NCI-H128 (cell line): ENCODE measurements around the gene GMFB.

Source experiments
- DNase-seq: peaks from one replicate; lab custom pipeline; 2025; ENCODE audit not compliant: unreplicated experiment; lab: John Stamatoyannopoulos, UW

GMFB gene

DNA sequence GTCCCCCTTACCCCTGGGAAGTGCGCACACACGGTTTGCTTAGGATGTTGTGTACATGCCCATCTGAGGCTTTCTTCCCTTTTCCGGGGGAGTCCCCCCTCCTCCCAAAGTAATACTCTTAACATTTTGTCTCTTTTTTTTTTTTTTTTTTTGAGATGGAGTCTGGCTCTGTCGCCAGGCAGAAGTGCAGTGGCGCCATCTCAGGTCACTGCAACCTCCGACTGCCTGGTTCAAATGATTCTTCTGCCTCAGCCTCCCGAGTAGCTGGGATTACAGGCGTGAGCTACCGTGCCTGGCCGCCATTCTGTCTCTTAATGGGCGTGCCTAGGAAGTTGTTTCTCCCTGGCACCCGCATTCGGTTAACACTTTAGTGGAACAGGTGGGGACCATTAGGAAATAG lies 4.5 kb upstream of the GMFB start:
- DNase-seq = no peak

DNA sequence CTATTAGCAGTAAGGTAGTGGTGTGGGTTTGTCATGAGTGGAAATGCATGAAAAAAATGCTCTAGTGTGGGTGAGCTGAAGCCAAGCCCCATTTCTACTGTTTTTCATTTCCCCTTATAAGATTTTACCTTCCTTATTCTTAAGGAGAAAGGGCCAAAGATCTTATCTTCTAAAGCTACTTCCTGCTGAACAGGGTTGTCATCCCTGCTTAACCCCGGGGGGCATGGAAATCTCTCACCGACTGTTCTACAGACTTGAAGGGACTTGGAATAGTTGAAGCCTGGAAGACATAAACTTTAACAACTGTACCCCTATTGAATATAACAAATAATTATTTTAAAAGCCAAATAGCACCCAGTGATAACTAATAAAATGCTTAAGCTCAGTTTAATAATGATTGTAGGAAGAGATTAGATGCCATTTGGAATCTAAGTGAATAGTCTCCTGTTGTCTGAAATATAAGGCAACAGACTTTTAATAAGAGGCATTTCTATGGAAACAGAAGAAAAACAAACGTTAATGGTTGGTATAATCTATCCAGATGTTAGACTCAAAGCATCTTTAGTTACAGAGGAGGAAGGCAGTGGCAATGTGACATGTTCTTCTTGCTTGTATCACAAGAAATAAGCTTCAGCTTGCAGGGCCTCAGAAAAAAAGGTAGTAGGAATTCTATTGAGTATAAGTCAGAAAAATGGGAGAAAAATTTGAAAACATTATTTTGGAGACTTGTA lies 1.8 kb upstream of the GMFB start:
- DNase-seq = no peak

DNA sequence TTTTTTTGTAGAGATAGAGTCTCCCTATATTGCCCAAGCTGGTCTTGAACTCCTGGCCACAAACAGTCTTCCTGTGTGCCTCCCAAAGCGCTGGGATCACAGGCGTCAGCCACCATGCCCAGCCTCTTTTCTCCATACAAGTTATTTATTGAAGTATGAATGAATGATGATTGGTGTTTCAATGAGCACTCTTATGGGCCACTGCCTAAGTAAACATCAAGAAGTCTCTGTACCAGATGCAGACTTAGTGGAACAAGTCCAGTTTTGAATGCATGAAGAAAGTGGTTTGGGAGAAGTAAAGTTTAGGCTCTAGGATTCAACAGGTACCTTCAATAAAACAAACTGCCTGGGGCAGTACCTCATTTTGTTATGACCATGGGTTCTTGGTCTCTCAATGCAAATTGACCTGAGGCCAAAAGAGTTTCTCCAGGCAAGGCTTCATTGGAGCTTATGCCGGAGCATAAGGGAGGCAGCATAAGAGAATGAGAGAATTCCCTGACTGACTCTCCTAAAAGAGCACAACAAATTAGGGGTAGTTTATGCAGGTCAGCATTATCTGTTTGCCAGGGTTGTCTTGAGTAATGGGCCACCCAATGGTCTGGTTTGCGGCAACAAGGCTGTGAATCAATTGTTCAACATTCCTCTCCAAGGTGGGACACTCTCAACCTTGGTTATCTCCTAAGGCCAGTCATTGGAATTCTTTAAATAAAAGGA lies 1.1 kb upstream of the GMFB start:
- no peak for DNase-seq

DNA sequence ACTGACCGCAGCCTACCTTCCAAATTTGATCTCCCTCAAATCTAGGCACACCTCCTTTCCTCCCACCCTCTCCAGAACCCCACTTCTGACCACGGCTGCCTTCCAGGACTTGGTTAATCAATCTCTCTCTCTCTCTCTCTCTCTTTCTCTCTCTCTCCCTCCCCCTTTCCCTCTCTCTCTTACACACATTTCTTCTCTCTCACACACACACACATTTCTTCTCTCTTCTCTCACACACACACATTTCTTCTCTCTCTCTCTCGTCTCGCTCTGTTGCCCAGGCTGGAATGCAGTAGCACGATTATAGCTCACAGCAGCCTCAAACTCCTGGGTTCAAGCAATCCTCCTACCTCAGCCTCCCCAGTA lies 521 bp upstream of the GMFB start:
- no peak for DNase-seq

DNA sequence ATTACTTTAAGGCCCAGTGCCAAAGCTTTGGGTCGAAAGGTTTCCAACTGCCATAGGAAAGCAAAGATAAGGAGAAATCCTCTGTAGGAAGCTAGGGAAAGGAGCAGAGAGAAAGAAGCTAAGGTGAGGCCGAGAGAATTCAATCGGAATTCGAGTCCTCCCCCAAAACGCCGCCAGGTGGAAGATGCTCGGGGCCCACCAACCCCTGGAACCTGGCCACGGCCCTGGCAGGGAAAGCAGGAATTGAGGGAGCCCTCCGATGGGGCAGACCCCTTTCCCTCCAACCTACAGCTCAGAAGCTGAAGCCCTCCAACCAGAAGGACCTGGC lies 498 bp downstream of the GMFB start:
- DNase-seq = no peak

DNA sequence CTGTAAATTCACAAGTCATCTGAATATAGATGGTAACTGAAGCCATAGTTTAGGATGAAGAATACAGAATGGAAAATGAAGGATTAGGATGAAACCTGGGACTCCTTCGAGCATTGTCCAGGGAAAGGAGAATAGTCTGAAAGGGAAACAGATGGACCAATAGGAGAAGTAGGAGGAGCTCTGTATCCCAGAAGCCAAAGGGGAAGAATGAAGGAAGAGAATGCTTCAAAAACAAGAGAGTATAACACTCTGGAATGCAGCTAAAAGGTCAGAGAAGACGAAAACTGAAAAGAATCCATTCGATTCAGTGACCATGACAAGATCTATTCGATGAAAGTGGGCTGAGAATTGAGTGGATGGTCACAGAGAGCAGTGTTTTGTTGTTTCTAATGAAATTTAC lies 1.0 kb downstream of the GMFB start:
- DNase-seq = no peak

DNA sequence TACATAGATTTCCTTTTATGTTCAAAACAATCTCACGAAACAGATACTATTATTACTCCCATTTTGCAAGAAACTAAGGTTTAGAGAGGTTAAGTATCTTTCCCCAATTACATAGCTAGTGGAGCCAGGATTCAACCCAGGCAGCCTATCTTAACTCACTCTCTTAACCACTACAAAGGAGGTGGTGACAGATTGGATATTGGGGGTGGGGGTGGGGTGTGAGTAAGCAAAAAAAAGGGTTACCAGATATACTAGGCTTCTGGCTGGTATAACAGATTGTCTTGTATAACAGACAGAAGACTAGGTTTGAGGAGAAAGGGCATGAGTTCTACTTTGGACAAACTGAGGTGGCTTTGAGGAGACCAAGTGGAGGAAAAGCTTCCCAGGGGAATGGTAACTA lies 2.1 kb downstream of the GMFB start:
- DNase-seq = no peak

DNA sequence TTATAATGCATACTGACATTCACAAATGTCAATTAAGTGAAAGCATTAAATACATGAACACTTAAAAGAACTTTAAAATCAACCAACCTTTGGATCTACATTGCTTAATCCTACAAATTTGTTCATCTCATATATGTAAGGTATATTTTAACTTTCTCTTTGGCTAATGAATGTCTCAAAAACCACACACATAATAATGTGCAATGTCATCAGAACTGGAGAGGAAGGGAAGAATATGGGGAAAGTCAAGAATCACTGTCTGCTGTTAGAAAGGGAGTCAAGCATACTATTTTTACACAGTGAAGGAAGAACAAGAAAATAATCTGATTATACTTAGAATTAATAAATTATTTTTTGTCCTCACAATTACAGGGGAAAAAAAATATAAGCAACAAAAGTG lies 4.9 kb downstream of the GMFB start:
- DNase-seq = no peak

DNA sequence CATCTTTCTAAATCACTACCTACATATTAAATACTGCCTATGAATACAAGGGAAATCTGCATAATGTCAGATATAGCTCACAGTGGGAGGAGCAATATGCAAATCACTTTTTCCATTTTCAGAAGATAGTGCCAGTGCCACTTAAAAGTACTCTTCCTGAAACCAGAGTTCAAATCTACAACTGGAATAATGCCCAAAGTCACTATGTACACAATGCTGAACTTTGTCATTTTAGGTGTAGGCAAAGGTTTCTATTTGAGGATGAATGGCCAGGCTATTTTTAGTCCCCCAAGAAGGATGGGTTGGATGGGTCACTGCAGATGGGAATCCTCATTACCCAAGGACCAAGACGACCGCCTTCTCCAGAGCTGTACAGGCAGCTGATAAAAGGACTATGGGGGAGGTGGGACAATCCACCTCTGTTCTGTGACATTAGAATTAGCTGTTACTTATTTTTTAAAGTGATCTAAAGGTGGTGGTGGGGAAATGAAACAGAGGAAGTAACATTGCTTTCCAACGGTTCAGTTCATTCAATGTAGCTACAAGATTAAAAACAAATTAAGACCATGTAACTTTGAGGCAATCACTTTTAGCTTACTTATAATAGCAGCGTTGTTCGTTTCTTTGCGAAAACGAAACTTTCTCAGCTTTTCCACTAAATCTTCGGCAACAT lies 5.6 kb downstream of the GMFB start:
- DNase-seq = no peak

DNA sequence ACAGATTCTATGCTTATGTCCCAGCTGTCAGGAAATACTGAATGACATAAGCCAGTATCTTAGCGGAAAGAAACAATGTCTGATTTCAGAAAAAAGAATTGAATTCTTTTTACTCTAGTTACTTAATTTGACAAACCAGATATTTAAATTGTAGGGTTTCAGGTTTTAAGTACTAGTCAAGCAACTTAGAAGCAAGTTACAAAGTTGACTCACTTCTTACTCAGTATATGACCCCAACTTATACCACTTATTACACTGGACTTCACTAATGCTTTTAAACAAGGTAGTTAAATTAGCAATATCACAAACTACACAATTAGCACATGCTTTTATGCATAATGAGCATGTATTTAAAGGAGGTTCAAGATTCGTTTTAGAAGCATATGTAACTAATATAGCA lies 7.1 kb downstream of the GMFB start:
- no peak for DNase-seq

DNA sequence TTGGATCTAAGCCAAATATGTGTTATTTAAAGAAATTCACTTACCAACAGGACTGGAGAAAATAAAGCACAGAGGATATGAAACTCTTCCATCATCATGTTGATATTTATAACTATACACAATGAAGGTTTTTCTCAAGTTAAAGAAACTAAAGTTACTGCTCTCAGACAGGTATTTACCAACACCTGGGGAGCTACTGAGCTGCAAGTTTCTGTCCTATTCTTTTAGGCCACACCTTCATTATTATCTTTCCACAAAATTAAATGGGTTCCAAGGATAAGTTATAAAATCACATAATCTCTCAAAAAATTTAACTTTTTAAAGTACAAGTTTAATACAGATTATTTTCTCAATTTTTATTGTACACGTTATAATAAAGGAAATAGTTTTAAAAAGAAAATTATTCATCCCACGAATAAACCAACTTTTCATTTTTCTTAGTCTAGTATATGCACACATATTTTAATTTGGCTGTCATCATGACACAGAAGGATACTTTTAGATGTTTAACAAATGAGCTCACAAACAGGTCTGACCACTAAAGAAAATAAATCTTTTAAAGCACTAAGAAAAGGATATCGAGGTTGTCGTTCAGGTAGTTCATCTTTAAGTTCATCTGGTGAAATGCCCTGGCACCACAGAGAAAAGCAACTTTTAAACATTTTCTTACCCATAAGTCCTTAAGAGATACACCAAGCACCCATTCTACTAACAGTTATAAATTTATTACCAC lies 7.8 kb downstream of the GMFB start:
- DNase-seq = no peak

DNA sequence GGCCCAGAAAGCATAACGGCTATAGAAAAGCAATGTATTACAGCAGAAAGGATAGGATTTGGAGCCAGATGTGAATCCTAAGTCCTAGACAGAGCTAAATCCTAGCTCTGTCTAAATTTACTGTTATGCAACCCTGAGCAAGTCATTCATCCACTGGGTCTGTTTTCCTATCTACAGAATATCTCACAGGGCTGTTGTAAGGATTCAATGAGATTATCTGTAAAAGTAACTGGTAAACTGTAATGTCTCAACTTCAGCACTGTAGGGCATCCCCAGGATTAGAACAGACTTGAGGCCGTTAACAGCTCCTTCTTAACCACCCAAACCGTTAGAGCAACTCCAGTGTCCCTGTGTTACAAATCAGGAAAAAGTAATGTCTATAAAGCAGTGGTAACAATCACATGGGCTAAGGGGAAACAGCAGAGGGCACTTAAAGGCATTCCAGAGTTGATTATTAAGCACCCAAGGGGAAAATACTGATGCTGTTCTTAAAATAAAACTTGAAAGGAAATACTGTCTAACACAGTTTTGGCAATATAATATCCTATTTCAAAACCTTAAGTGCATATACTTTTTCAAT lies 10.1 kb downstream of the GMFB start:
- DNase-seq = no peak

DNA sequence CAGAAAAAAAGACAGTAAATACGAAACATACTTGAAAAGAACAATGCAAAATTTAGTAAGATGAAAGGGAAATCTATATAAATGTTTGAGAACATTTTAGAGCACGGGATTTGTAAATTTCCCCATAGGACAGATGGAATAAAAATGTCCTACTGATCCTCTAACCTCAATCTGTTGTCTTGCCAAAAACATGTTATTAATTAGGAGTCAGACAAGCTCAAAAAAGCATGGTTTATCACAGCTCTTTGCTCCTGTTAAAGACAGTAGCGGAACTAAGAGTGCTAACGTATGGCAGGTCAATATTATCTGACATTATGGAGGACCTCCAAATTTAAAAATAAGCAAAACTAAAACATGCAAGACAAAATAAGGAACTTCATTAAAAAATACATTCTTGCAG lies 12.9 kb downstream of the GMFB start:
- DNase-seq = no peak

DNA sequence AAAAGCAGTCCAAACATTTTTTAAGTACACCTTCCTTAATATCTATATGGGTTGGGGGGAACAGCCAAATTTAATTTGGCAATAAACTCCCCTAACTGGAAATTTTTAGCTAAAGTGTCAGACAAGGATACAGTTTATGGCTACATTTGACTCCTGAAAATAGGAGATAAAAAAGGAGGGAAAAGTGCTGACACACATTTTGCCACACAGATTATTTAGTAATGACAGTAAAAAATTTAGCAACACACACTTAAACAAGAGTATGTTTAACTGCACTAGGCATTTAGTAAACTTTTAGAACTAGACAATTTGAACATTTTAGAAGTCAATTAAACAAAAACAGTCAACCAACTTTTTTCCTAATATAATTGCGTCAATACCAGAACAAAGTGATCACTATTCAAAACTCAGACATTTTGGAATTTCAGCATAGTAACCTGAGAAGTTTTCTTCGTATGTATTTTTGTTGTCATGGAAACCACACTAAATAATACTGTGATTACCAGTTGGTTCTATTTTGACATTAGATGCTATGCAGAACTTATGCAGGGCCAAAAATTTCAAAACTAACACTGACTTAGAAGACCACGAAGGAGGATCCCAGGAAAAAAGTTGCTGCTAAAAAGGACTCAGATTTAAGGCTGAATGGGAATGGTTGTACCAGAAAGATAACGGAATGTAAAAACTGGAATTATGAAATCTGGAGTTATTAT lies 13.4 kb downstream of the GMFB start:
- DNase-seq = no peak

DNA sequence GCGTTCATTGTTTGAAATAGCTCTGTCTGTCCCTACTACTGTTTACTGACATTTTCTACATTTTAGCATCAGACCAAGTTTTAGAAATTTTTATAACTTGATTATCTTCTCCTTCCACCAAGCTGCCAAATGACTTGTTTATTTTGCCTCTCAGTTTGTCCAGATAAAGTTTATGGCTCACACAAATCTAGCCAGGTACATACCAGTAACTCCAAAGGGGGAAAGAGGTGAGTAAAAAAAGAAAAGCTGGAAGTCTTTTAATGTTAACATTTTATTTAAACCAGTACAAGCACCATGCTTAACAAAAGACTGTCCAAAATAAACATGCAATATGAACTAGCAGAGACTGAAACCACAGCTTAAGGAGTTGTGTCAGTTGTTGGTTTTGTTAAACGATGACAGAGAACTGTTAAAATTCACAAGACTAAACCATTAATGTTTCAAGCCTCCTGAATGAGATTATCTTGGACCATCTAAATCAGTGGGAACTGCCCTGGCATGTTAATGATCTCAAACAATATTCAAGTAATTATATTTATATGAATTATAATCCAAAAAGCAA lies 14.5 kb downstream of the GMFB start:
- DNase-seq = no peak

DNA sequence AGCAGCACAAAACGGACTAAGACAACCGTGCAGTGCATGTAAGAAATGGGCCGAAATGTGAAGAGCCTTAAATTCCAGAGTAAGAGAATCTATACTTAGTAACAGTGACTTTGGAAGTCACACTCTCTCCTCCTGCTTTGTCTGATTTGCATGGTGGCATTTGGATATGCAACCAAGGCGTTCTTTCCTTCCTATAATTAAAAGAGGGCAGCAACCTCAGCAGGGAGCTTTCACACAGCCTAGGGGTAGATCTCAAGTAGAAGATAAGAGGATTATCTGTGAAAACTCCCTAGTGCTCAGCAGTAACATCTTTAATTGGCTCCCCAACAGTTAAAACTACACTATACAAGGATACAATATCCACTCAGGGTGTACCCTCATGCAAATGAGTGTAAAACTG lies 16.5 kb downstream of the GMFB start:
- DNase-seq = no peak

DNA sequence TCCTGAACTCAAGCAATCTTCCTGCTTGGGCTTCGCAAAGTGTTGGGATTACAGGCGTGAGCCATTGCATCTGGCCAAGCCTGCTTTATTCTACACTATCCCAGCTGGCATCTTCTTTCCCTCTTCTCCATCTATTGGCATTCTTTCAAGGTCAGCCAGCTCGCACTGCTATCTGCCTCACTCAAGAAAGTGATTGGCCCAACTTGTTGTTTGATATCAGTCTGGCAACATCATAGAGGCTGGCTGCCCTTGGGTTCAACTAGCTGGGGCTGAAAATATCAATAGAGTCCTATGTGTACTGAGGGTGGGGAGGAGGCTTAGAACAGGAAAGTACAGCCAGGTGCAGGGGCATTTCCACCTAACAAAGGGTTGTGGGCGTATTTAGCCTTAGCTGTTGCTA lies 17.1 kb downstream of the GMFB start:
- DNase-seq = no peak

DNA sequence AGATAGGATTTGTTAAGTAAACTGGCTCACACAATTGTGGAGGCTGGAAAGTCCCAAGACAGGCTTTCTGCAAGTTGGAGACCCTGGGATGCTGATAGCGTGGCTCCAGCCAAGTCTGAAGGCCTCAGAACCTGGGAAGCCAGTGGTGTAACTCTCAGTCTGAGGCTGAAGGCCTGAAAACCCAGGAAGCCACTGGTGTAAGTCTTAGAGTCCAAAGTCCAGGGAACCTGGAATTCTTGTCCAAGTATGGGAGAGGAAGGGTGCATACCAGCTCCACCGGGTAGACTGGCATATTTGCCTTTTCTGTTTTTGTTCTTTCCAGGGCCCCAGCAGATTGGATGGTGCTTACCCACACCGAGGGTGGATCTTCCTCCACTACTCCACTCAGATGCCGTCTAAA lies 18.1 kb downstream of the GMFB start:
- no peak for DNase-seq

DNA sequence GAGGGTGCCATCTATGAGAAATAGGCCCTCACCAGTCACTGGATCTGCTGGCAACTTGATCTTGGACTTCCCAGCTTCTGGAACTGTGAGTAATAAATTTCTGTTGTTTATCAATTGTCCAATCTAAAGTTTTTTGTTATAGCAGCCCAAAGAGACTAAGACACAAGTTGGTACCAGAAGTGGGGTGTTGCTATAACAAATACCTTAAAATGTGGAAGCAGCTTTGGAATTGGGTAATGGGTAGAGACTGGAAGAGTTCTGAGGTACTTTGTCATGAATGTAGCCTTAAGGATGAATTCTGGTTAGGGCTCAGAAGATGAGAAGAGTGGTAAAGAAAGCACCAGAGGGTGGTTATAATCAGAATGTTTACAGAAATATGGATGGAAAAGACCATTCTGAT lies 21.5 kb downstream of the GMFB start:
- no peak for DNase-seq

DNA sequence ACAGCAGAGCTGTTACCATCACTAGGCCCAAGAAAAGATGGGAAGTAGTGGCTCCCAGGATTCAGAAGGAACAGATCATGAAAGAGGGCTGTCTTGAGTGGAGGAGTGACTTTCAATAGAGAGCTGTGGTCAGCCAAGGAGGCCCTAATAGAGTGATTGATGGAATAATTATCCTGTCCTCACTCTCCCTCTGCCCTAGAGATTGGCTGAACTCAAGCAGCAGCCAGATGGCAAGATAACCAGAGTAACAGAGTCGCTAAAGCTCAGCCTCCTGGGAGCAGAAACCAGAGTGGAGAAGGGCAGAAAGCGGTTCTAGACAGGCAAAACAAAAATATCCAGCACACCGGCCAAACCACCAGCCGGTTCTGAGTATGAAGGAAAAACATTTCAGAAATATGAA lies 23.1 kb downstream of the GMFB start:
- DNase-seq = no peak

DNA sequence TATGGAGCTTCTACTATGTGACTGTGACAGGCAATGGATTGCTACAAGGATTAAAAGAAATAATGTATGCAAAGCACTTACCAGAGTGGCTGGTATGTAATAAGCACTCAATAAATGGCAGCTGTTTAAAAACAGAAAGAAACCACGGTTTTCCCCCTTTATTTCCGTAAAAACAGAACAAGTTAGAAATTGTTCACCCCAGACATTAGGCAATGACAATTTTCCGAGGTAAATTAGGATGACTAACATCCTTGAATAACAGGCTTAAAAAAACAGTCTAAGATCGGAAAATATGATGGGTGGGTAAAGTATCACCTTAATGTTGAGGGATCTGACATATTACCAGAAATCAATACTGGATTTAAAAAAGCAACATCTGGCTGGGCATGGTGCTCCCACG lies 26.7 kb downstream of the GMFB start:
- DNase-seq = no peak
